ENCODE measurements around the gene AP1S3.

- TF ChIP-seq CTCF (IDR thresholded peaks at IDR 0.05; ENCODE audit: low read length) (no peak), EZH2 (IDR thresholded peaks at IDR 0.05; ENCODE audit: borderline replicate concordance, low read length) (no peak)
Measured at GRCh38 chr2:223835701-223836532, 1.5 kb downstream of the AP1S3 start.
